T-helper 2 cell treated with Interferon-gamma antibody and Interleukin-4, amounts not matched to agents 100 ng/mL and 5 ng/mL, for 36 hours (primary cell): ENCODE data around the gene USP34. TPM values are rescaled to one million over a fixed set of nuclear protein-coding genes. Genes with fewer than 3 reads are reported as not detected.
"Not testable (repeated sequence)": the region's sequence is repeated elsewhere in the genome, so short reads cannot be mapped to it uniquely, and the experiment has no call there.

Experiments used
- intact Hi-C: fragments of 100-400 bp; cut with micrococcal nuclease; formaldehyde crosslinking; loops from one replicate; pipeline ENCODE4 v1.15.1; 2023
- total RNA-seq: library from RNA; stranded (reverse); gene quantifications from 2 replicates; pipeline ENCODE4 v1.2.3, GENCODE V29; 2022

Gene USP34
- total RNA-seq, 1 donor from 2014 or later = 96.6 TPM

GRCh38 chr2:61165082-61165481 lies 305.8 kb downstream of the USP34 start:
- intact Hi-C loops = not testable (repeated sequence)

- intact Hi-C loops = no loop called here
These were observed 308.2 kb downstream of the USP34 start for GRCh38 chr2:61162721-61163120.

GRCh38 chr2:61161888-61162287 lies 309.0 kb downstream of the USP34 start, which contains the start of gene C2orf74:
TSS of gene C2orf74 (plus strand) at chr2:61162188. CDS start at chr2:61162515, 327 bp downstream.
- intact Hi-C loops = no loop called here

- intact Hi-C loops = no loop called here
These were observed 312.4 kb downstream of the USP34 start for GRCh38 chr2:61158356-61158955.

- intact Hi-C loops = no loop called here
These were observed 313.4 kb downstream of the USP34 start for GRCh38 chr2:61157371-61158003.

- intact Hi-C loops = no loop called here
These were observed 319.5 kb downstream of the USP34 start for GRCh38 chr2:61151436-61151835.

GRCh38 chr2:61149074-61149473 lies 321.8 kb downstream of the USP34 start:
- intact Hi-C loops = loop anchor here (5.0 kb wide), 1 partner anchor 82 kb away; the partner anchor contains the start of gene SANBR

- intact Hi-C loops = loop anchor here (5.0 kb wide), 1 partner anchor 81 kb away; the partner anchor contains the start of gene SANBR
These were observed 322.8 kb downstream of the USP34 start for GRCh38 chr2:61148091-61148490.

GRCh38 chr2:61145990-61146389 lies 324.9 kb downstream of the USP34 start:
- intact Hi-C loops = loop anchor here (1.0 to 5.0 kb wide), 4 partner anchors 31 to 393 kb away; partner anchors contain the start of genes SANBR, USP34 and XPO1

GRCh38 chr2:61144697-61145268 lies 326.1 kb downstream of the USP34 start:
- intact Hi-C loops = loop anchor here (1.0 to 5.0 kb wide), 5 partner anchors 33 to 743 kb away; partner anchors contain the start of genes CCT4, SANBR, USP34 and XPO1

GRCh38 chr2:61141151-61141550 lies 329.7 kb downstream of the USP34 start:
- intact Hi-C loops = loop anchor here (5.0 kb wide), 1 partner anchor 746 kb away; the partner anchor contains the start of gene CCT4

- intact Hi-C loops = no loop called here
These were observed 332.0 kb downstream of the USP34 start for GRCh38 chr2:61138859-61139258.

Other genes with a start within 250 kb of the USP34 start
- 194 and 196 TPM in 2 replicates for gene XPO1, start 67.3 kb upstream of the USP34 start, total RNA-seq